Skeletal muscle satellite cell (primary cell): ENCODE data around the gene ITGA1.

Experiments
- H3K27me3 ChIP-seq: 2 replicates; pipeline ENCODE4 v1.7.0; 2013; ENCODE audit warnings: low read length; ENCODE audit not compliant: control insufficient read depth, insufficient read depth
- H3K36me3 ChIP-seq: 2 replicates; pipeline ENCODE4 v1.7.0; 2013; ENCODE audit warnings: mild to moderate bottlenecking, control low read depth, low read length; ENCODE audit not compliant: insufficient read depth
- H3K4me1 ChIP-seq: 2 replicates; pipeline ENCODE4 v1.7.0; 2013; ENCODE audit warnings: low read length; ENCODE audit not compliant: control insufficient read depth, insufficient read depth
- H3K4me2 ChIP-seq: 2 replicates; pipeline ENCODE4 v1.7.0; 2013; ENCODE audit warnings: mild to moderate bottlenecking, low read length
- H3K4me3 ChIP-seq: 2 replicates; pipeline ENCODE4 v1.7.0; 2013; ENCODE audit warnings: low read length
- H3K9ac ChIP-seq: 2 replicates; pipeline ENCODE4 v1.7.0; 2013; ENCODE audit warnings: mild to moderate bottlenecking, low read depth, low read length, moderate library complexity
- H3K9me3 ChIP-seq: replicated peaks from 2 replicates; pipeline ENCODE4 v1.7.0; 2013; ENCODE audit warnings: mild to moderate bottlenecking, control low read depth, low read length

The ITGA1 gene

GRCh38 chr5:52943808-52944207, 156.1 kb downstream of the ITGA1 start:
- Histone ChIP-seq H3K36me3 (no peaks in the 10 kb centered on the region), H3K4me2 (no peak overlapping the region), H3K27me3 (no peaks in the 10 kb centered on the region), H3K4me1 (peaks cover 28% of the 10 kb centered on the region), H3K9ac (no peak overlapping the region), H3K9me3 (no peaks in the 10 kb centered on the region), H3K4me3 (no peak overlapping the region)

- Histone ChIP-seq H3K36me3 (no peaks in the 10 kb centered on the region), H3K4me3 (peak overlapping the region; percentile 56), H3K4me2 (peak overlapping the region; percentile 77), H3K27me3 (no peaks in the 10 kb centered on the region), H3K9ac (peak overlapping the region; percentile 48), H3K4me1 (peaks cover 34% of the 10 kb centered on the region), H3K9me3 (no peaks in the 10 kb centered on the region)
Measured at GRCh38 chr5:52945040-52945439, 157.3 kb downstream of the ITGA1 start.

- no peaks in the 10 kb centered on the region for H3K27me3 ChIP-seq
- no peak overlapping the region for H3K4me2 ChIP-seq
- H3K9ac ChIP-seq, result no peak overlapping the region
- H3K36me3 ChIP-seq, result no peaks in the 10 kb centered on the region
- peaks cover 34% of the 10 kb centered on the region for H3K4me1 ChIP-seq
- H3K9me3 ChIP-seq, result no peaks in the 10 kb centered on the region
- no peak overlapping the region for H3K4me3 ChIP-seq
Measured at GRCh38 chr5:52947208-52947607, 159.5 kb downstream of the ITGA1 start.

GRCh38 chr5:52947851-52948250, 160.1 kb downstream of the ITGA1 start:
- Histone ChIP-seq H3K4me2 (peak overlapping the region; percentile 24), H3K4me1 (peaks cover 34% of the 10 kb centered on the region), H3K9me3 (no peaks in the 10 kb centered on the region), H3K36me3 (no peaks in the 10 kb centered on the region), H3K4me3 (no peak overlapping the region), H3K27me3 (no peaks in the 10 kb centered on the region), H3K9ac (no peak overlapping the region)

GRCh38 chr5:52948418-52949076, 160.8 kb downstream of the ITGA1 start:
- H3K4me2 ChIP-seq, result peak overlapping the region; percentile 24
- no peak overlapping the region for H3K4me3 ChIP-seq
- no peaks in the 10 kb centered on the region for H3K27me3 ChIP-seq
- peaks cover 34% of the 10 kb centered on the region for H3K4me1 ChIP-seq
- no peaks in the 10 kb centered on the region for H3K36me3 ChIP-seq
- H3K9ac ChIP-seq, result no peak overlapping the region
- H3K9me3 ChIP-seq, result no peaks in the 10 kb centered on the region

- Histone ChIP-seq H3K36me3 (no peaks in the 10 kb centered on the region), H3K27me3 (no peaks in the 10 kb centered on the region), H3K4me3 (no peak overlapping the region), H3K4me2 (no peak overlapping the region), H3K9ac (no peak overlapping the region), H3K9me3 (no peaks in the 10 kb centered on the region), H3K4me1 (peaks cover 34% of the 10 kb centered on the region)
Measured at GRCh38 chr5:52950686-52951085, 163.0 kb downstream of the ITGA1 start.

GRCh38 chr5:52952483-52952882, 164.8 kb downstream of the ITGA1 start:
- H3K9ac ChIP-seq, result no peak overlapping the region
- peaks cover 20% of the 10 kb centered on the region for H3K4me1 ChIP-seq
- no peaks in the 10 kb centered on the region for H3K27me3 ChIP-seq
- no peak overlapping the region for H3K4me2 ChIP-seq
- no peaks in the 10 kb centered on the region for H3K9me3 ChIP-seq
- H3K4me3 ChIP-seq, result no peak overlapping the region
- no peaks in the 10 kb centered on the region for H3K36me3 ChIP-seq

- Histone ChIP-seq H3K27me3 (no peaks in the 10 kb centered on the region), H3K36me3 (no peaks in the 10 kb centered on the region), H3K4me3 (no peak overlapping the region), H3K4me1 (no peaks in the 10 kb centered on the region), H3K9ac (no peak overlapping the region), H3K9me3 (no peaks in the 10 kb centered on the region), H3K4me2 (no peak overlapping the region)
Measured at GRCh38 chr5:52956014-52956413, 168.3 kb downstream of the ITGA1 start.

GRCh38 chr5:52956915-52957747, 169.4 kb downstream of the ITGA1 start:
- Histone ChIP-seq H3K9me3 (no peaks in the 10 kb centered on the region), H3K27me3 (no peaks in the 10 kb centered on the region), H3K4me1 (no peaks in the 10 kb centered on the region), H3K4me2 (no peak overlapping the region), H3K4me3 (no peak overlapping the region), H3K36me3 (no peaks in the 10 kb centered on the region), H3K9ac (no peak overlapping the region)

GRCh38 chr5:52961274-52961681, 173.6 kb downstream of the ITGA1 start:
- Histone ChIP-seq H3K9me3 (no peaks in the 10 kb centered on the region), H3K4me2 (no peak overlapping the region), H3K4me3 (no peak overlapping the region), H3K9ac (no peak overlapping the region), H3K27me3 (no peaks in the 10 kb centered on the region), H3K36me3 (no peaks in the 10 kb centered on the region), H3K4me1 (no peaks in the 10 kb centered on the region)

GRCh38 chr5:52963636-52964035, 175.9 kb downstream of the ITGA1 start:
- Histone ChIP-seq H3K4me3 (no peak overlapping the region), H3K4me1 (no peaks in the 10 kb centered on the region), H3K36me3 (no peaks in the 10 kb centered on the region), H3K9ac (no peak overlapping the region), H3K4me2 (no peak overlapping the region), H3K27me3 (no peaks in the 10 kb centered on the region), H3K9me3 (no peaks in the 10 kb centered on the region)

- Histone ChIP-seq H3K9ac (no peak overlapping the region), H3K9me3 (no peaks in the 10 kb centered on the region), H3K4me1 (no peaks in the 10 kb centered on the region), H3K36me3 (no peaks in the 10 kb centered on the region), H3K4me2 (no peak overlapping the region), H3K27me3 (no peaks in the 10 kb centered on the region), H3K4me3 (no peak overlapping the region)
Measured at GRCh38 chr5:52964138-52964537, 176.4 kb downstream of the ITGA1 start.
